ENCODE data around the gene SAFB2. TPM values are rescaled to one million over a fixed set of nuclear protein-coding genes. Genes with fewer than 3 reads are reported as not detected.
"Not testable (repeated sequence)": the region's sequence is repeated elsewhere in the genome, so short reads cannot be mapped to it uniquely, and the experiment has no call there.

The SAFB2 gene
- total RNA-seq, 1 donor from 2014 or later = 101 TPM

DNA sequence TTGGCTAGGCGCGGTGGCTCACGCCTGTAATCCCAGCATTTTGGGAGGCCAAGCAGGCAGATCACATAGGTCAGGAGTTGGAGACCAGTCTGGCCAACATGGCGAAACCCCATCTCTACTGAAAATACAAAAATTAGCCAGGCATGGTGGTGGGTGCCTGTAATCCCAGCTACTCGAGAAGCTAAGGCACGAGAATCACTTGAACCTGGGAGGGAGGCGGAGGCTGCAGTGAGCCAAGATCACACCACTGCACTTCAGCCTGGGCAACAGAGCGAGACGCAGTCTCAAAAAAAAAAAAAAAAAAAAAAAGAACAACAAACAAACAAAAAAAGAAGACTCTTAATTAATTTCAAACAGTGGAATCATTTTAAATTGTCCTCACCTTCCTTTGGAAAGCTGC, 13.8 kb downstream of the SAFB2 start:
- H3K36me3 Mint-ChIP-seq (ENCODE audit: low read depth) = peaks cover 76% of the 10 kb centered on the region
- DNase-seq; intact Hi-C loops (cut with micrococcal nuclease); H3K27ac Mint-ChIP-seq; H3K4me3 Mint-ChIP-seq; H3K9me3 Mint-ChIP-seq; H3K4me1 Mint-ChIP-seq; H3K27me3 Mint-ChIP-seq: not testable (repeated sequence)

DNA sequence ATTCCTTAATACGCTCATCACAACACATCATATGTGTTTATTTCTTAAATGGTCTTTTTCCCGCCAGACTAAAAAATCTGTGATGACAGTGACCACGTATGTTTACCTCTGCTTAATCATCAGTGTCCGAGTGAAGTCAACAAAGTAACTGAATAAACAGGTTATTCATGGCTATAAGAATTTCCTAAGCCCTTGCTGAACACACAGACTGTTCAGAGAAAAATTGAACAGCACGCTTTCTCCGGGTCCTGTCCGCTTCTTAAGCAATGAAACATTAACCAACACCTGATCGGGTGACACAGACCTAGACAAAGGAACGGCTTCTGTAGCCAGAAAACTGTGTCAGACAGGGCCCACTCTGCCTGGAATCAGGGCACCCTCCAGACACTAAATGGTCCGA, 14.3 kb downstream of the SAFB2 start:
- Mint-ChIP-seq H3K27me3 (no peaks in the 10 kb centered on the region), H3K4me1 (peaks cover 2% of the 10 kb centered on the region), H3K9me3 (no peaks in the 10 kb centered on the region), H3K4me3 (no peak overlapping the region), H3K36me3 (ENCODE audit: low read depth) (peaks cover 76% of the 10 kb centered on the region), H3K27ac (no peak overlapping the region)
- intact Hi-C loops (cut with micrococcal nuclease) = no loop called here
- DNase-seq = no peak

DNA sequence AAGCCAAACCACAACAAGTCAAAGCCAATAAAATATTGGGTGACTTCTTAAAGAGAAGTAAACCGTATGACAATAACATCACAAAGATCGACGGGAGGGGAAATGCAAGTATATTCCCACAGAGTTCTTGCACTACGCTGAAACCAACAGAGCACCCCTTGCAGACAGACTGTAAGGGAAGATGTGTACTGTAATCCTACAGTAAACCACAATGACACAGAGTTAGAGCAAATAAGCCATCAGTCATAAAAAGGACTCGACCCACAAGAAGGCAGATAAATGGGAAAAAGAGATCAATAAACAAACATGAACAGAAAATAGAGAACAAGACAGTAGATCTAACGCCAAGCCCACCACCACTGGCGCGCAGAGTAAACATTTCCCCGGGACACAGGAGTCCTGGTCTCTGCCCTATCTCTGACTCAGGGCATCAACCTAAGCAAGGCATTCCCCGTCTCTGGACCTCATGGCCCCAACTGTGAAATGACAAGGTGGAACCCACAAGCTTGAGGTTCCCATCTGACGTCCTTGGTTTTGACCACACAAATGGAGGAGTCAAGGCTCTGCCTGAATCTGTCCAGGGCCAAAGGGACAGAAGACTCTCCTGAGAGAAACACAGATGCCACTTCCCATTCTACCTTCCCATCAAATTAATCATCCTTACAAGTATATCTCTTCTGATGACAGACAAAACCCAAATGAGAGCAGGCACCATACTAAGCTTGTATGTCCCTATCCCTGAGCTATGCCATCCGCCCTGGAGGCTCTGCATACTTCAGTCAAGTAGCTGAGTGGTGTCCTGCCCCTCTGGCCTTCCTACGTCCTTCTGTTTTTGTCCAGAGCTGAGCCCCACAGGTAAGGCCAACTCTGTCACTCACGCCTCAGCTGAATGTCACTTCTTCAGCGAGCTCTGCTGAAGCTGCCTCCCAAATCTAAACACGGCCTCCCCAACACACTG, 15.0 kb downstream of the SAFB2 start:
- no peak for DNase-seq
- Mint-ChIP-seq H3K36me3 (ENCODE audit: low read depth) (peaks cover 72% of the 10 kb centered on the region), H3K27me3 (no peaks in the 10 kb centered on the region), H3K4me3 (no peak overlapping the region), H3K4me1 (peaks cover 2% of the 10 kb centered on the region), H3K9me3 (no peaks in the 10 kb centered on the region), H3K27ac (no peak overlapping the region)
- intact Hi-C loops (cut with micrococcal nuclease) = no loop called here

DNA sequence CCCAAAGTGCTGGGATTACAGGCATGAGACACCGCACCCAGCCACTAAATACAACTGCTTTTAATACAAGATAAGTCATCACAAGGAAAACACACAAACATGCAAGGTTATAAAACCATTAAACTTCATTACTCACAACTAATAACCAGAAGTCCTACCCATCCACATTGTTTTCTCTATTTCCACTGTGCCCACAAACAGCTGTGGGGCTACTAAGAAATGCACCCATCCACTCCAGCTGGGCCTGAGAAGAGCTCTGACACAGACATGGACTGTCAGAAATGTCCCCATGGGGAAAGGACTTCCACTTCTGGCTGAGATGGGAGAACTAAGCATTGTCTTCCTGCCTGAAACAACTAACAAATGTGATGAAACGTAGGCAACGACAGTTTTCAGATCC, 17.2 kb downstream of the SAFB2 start:
- Mint-ChIP-seq H3K36me3 (ENCODE audit: low read depth) (peaks cover 71% of the 10 kb centered on the region), H3K4me1 (peaks cover 2% of the 10 kb centered on the region), H3K27ac (no peak overlapping the region), H3K9me3 (no peaks in the 10 kb centered on the region), H3K27me3 (no peaks in the 10 kb centered on the region), H3K4me3 (no peak overlapping the region)
- no peak for DNase-seq
- intact Hi-C loops (cut with micrococcal nuclease) = no loop called here

DNA sequence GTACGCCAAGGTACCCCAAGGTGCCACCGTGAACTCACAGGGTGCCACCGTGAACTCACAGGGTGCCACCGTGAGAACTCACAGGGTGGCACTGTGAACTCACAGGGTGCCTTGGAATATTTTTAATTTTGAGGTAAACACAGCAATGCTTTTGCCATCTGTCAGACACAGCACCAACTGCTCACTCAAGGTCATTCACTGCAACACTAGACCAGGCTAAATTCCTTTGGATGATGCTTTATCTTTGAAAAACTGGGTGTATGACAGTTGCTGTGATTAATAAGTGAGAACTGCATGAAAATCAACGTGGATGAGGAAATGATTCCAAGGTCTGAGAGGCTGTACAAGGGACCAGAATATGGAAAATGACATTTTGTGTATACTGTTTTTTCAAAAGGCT, 18.9 kb downstream of the SAFB2 start:
- Mint-ChIP-seq H3K4me1 (peaks cover 2% of the 10 kb centered on the region), H3K36me3 (ENCODE audit: low read depth) (peaks cover 77% of the 10 kb centered on the region), H3K27ac (no peak overlapping the region), H3K4me3 (no peak overlapping the region), H3K9me3 (no peaks in the 10 kb centered on the region), H3K27me3 (no peaks in the 10 kb centered on the region)
- intact Hi-C loops (cut with micrococcal nuclease) = no loop called here
- DNase-seq = no peak

DNA sequence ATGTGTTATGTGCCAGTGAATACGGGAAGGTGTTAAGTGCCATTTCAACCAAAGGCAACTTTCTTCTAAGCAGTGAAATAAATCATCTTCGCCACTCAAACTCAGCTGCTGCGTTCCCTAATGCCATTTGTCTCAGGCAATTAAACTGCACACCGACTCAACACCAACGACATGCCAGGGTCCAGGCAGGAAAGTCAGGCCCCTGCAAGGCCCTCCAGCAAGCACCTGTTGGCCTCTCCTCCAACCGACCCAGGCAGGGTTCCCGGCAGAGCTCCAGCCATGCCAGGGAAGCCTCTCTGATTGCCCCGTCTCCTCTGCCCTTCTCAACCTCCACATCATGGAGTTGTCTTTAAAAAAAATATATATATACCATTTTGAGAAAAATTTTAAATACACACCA, 21.8 kb downstream of the SAFB2 start:
- DNase-seq = no peak
- intact Hi-C loops (cut with micrococcal nuclease) = no loop called here
- H3K9me3 Mint-ChIP-seq = no peaks in the 10 kb centered on the region
- H3K4me1 Mint-ChIP-seq = no peaks in the 10 kb centered on the region
- no peak overlapping the region for H3K4me3 Mint-ChIP-seq
- no peaks in the 10 kb centered on the region for H3K27me3 Mint-ChIP-seq
- H3K36me3 Mint-ChIP-seq (ENCODE audit: low read depth) = peaks cover 75% of the 10 kb centered on the region
- H3K27ac Mint-ChIP-seq = no peak overlapping the region

DNA sequence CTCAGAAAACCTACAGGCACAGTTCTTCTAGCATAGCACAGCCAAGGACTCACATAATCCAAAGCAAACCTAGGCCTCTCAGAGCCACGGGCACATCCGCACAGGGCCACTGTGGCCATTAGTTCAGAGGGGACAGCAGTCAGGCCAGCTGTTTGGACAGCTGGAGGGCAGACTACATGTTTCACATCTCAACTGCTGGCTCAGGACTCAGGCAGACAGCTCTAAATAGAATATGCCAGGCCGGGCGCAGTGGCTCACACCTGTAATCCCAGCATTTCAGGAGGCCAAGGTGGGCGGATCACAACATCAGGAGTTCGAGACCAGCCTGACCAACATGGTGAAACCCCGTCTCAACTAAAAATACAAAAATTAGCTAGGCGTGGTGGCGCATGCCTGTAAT, 26.8 kb downstream of the SAFB2 start:
- intact Hi-C loops (cut with micrococcal nuclease) = no loop called here
- Mint-ChIP-seq H3K4me1 (no peaks in the 10 kb centered on the region), H3K27ac (no peak overlapping the region), H3K36me3 (ENCODE audit: low read depth) (peaks cover 77% of the 10 kb centered on the region), H3K27me3 (no peaks in the 10 kb centered on the region), H3K4me3 (no peak overlapping the region), H3K9me3 (no peaks in the 10 kb centered on the region)
- no peak for DNase-seq

DNA sequence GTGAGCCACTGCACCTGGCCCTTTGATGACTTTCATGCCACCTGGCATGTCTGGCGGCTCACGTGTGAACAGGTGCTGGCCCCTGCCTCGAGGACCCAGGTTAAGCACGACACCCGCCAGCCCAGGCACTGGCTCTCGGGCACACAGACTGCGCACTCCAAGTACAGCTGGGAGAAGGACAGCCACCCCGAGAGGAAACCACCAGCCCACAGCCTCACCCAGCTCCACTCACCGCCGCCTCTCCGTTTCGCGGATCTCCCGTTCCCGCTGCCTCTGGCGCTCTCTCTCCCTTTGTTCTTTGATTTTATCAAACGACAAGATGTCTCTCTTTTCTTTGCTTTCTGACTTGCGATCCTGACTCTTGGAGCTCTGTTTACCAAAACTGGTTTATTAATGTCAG, 27.4 kb downstream of the SAFB2 start:
- no peaks in the 10 kb centered on the region for H3K9me3 Mint-ChIP-seq
- no peaks in the 10 kb centered on the region for H3K27me3 Mint-ChIP-seq
- intact Hi-C loops (cut with micrococcal nuclease) = no loop called here
- no peak overlapping the region for H3K4me3 Mint-ChIP-seq
- H3K4me1 Mint-ChIP-seq = no peaks in the 10 kb centered on the region
- H3K27ac Mint-ChIP-seq = no peak overlapping the region
- H3K36me3 Mint-ChIP-seq (ENCODE audit: low read depth) = peaks cover 73% of the 10 kb centered on the region
- DNase-seq = no peak

DNA sequence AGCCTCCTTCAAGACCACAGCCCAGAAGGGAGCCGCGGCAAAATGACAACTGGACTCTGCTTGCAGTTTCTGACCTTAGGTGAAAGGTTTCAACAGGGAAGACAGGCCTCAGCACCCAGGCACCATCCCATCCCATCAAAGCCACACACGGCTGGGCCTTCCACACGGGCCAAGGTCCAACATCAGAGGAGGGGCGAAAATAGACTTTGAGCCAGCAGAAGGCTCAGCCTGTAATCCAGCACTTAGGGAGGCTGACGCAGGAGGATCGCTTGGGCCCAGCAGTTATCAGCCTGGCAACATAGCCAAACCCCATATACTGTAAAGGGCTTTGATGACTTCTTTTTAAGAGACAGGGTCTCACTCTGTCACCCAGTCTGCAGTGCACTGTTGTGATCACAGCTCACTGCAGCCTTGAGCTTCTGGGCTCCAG, 28.0 kb downstream of the SAFB2 start:
- H3K27me3 Mint-ChIP-seq = no peaks in the 10 kb centered on the region
- no peaks in the 10 kb centered on the region for H3K9me3 Mint-ChIP-seq
- intact Hi-C loops (cut with micrococcal nuclease) = no loop called here
- DNase-seq = no peak
- peaks cover 69% of the 10 kb centered on the region for H3K36me3 Mint-ChIP-seq (ENCODE audit: low read depth)
- H3K4me3 Mint-ChIP-seq = no peak overlapping the region
- H3K27ac Mint-ChIP-seq = no peak overlapping the region
- H3K4me1 Mint-ChIP-seq = no peaks in the 10 kb centered on the region

DNA sequence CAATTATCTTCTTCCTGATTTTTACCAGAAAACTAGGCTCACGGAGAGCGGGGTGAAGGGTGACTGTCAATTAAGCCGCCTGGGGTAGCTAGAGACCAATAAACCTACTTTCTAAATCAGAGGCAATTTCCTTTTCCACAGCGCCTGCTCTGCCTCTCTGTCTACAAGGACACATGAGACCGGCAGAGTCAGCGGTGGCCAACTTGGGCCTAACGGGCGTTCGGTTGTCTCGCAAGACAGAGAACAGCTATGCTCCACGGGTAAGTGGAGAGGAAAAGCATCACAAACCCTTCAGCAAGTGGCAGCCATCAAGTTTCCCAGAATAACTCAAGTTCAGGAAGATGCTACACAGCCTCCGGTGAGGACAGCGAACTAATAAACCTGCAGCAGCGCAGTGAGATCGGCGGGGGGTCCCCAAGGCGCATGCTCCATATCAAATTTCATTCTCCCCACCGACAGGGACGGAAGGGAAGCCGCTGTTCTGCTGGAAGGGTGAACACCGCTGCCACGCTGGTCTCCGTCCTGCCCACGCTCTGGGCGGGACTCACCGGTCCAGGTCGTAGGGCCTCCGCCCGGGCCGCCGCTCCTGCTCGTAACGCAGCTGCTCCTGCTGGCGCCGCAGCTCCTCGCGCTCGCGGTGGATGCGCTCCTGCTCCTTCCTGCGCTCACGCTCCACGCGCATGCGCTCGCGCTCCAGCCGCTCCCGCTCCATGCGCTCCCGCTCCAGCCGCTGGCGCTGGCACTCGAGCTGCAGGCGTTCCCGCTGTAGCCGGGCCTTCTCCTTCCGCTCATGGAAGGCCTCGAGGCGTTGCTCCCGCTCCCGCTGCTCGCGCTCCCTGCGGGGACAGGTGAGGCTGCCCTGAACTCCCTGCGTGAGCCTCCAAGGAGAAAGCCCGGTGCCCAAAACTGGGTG, 29.0 kb downstream of the SAFB2 start:
- no peak overlapping the region for H3K4me3 Mint-ChIP-seq
- peaks cover 66% of the 10 kb centered on the region for H3K36me3 Mint-ChIP-seq (ENCODE audit: low read depth)
- intact Hi-C loops (cut with micrococcal nuclease) = no loop called here
- H3K9me3 Mint-ChIP-seq = no peaks in the 10 kb centered on the region
- H3K27me3 Mint-ChIP-seq = no peaks in the 10 kb centered on the region
- H3K4me1 Mint-ChIP-seq = no peaks in the 10 kb centered on the region
- DNase-seq = no peak
- no peak overlapping the region for H3K27ac Mint-ChIP-seq

DNA sequence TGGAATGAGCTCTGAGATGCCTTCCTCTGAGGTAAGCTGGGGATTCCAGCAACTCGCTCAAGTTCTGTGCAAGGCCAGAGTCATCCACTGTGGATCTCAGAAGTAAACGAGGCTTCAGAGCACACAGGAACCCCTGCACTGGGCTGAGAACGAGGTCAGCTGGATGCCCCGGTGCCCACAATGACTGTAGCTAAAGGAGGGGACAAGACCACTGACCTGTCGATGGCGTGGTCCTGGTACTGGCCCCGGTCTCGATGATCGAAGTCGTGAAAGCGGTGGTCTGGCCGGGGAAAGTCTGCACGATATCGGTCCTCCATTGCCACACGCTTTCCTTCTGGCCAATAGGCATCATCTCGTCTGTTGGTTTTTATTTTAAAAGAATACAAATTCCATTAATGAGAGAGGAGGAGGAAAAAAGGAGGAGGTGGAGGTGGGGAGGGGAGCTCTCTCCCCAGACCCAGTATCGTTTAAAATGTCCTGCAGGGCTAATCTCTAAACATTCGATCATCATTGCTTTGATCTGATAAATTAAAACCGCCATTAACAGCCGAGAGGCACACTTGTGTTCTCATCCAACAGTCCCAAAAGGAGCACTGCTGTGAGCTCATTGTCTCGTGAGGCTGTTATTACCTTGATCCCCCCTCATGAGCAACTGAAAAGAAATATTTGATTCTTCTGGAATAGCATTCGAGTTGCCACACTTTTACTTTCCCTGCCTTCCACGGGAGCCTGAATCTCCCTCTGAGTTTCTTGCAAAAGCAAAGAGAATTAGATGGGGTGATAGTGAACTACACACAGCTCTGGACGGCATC, 29.8 kb downstream of the SAFB2 start:
- no peak for DNase-seq
- no peak overlapping the region for H3K27ac Mint-ChIP-seq
- peaks cover 68% of the 10 kb centered on the region for H3K36me3 Mint-ChIP-seq (ENCODE audit: low read depth)
- no peak overlapping the region for H3K4me3 Mint-ChIP-seq
- no peaks in the 10 kb centered on the region for H3K27me3 Mint-ChIP-seq
- H3K9me3 Mint-ChIP-seq = no peaks in the 10 kb centered on the region
- H3K4me1 Mint-ChIP-seq = no peaks in the 10 kb centered on the region
- intact Hi-C loops (cut with micrococcal nuclease) = no loop called here

DNA sequence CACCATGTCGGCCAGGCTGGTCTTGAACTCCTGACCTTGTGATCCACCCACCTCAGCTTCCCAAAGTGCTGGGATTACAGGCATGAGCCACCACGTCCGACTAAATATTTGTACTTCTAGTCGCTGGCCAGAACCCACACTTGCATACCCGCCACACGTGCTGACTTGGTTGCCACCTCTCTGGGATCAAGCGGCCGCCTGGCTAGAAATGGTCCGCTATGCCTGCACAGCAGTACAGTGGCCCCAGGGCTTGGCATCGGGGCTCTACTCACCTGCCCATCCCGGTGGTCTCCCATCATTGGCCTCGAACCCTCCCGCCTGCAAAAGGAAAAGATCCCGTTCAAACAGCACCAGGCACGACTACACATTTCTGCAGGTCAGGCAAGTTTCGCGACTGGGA, 31.1 kb downstream of the SAFB2 start:
- Mint-ChIP-seq H3K27me3 (no peaks in the 10 kb centered on the region), H3K4me1 (peaks cover 5% of the 10 kb centered on the region), H3K9me3 (no peaks in the 10 kb centered on the region), H3K36me3 (ENCODE audit: low read depth) (peaks cover 66% of the 10 kb centered on the region), H3K27ac (no peak overlapping the region), H3K4me3 (no peak overlapping the region)
- no peak for DNase-seq
- intact Hi-C loops (cut with micrococcal nuclease) = no loop called here

DNA sequence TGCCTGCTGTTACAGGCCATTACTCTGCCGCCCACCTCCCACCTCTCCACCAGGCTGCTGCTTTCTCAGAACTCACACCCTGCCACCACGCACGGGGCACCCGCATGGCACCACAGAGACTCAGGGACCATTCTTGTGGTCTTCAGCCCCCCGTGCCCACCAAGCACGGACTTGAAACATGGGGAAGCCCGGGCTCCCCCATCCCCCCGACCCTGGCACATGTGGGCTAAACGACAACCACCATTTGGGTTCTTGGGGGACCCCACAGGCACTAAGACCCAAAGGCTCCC, 31.8 kb downstream of the SAFB2 start:
- intact Hi-C loops (cut with micrococcal nuclease) = no loop called here
- no peak overlapping the region for H3K27ac Mint-ChIP-seq
- DNase-seq = no peak

More for the DNA sequence above, 31.8 kb downstream of the SAFB2 start:
- Mint-ChIP-seq H3K27me3 (no peaks in the 10 kb centered on the region), H3K4me3 (no peak overlapping the region), H3K4me1 (peaks cover 8% of the 10 kb centered on the region), H3K9me3 (no peaks in the 10 kb centered on the region), H3K36me3 (ENCODE audit: low read depth) (peaks cover 65% of the 10 kb centered on the region)
